Measurements from ENCODE around the gene MB21D2.

- TF ChIP-seq CTCF (IDR thresholded peaks at IDR 0.05) (no peak), POLR2A (IDR thresholded peaks at IDR 0.05) (no peak)
Observed at GRCh38 chr3:192866804-192867203, 50.9 kb downstream of the MB21D2 start.

Data from adrenal gland (tissue), 5 donors.